ENCODE data around the gene CRISP1. TPM values are rescaled to one million over a fixed set of nuclear protein-coding genes. Genes with fewer than 3 reads are reported as not detected.
"Not testable (repeated sequence)": the region's sequence is repeated elsewhere in the genome, so short reads cannot be mapped to it uniquely, and the experiment has no call there.

CRISP1 gene
- total and polyA plus RNA-seq, 2 experiments from 2014 or later = not detected

GRCh38 chr6:49898904-49899566 is 32.7 kb upstream of the CRISP1 start:
- TF ChIP-seq EZH2 (IDR thresholded peaks at IDR 0.05; ENCODE audit: insufficient read depth, poor library complexity, severe bottlenecking) = no peak
- TF ChIP-seq EZH2phosphoT487 (IDR thresholded peaks at IDR 0.05; ENCODE audit: insufficient read depth, low read depth) = no peak
- Histone ChIP-seq H3K79me2 (ENCODE audit: insufficient read depth) (no peaks in the 10 kb centered on the region), H3K4me1 (ENCODE audit: insufficient read depth) (no peaks in the 10 kb centered on the region), H3K9ac (no peak overlapping the region), H3F3A (ENCODE audit: insufficient read depth) (no peaks in the 10 kb centered on the region), H3K27ac (no peak overlapping the region), H3K4me2 (ENCODE audit: unreplicated experiment) (no peak overlapping the region), H3K4me3 (no peak overlapping the region), H3K9me3 (ENCODE audit: low read depth) (no peaks in the 10 kb centered on the region), H2AFZ (no peak overlapping the region), H3K9me2 (ENCODE audit: insufficient read depth) (no peaks in the 10 kb centered on the region), H3K27me3 (replicated peaks; ENCODE audit: insufficient read depth) (no peaks in the 10 kb centered on the region), H3K36me3 (ENCODE audit: low read depth) (no peaks in the 10 kb centered on the region), H4K20me1 (ENCODE audit: insufficient read depth) (no peaks in the 10 kb centered on the region)
- in situ Hi-C loops (cut with MboI) = no loop called here
- no peak for DNase-seq

DNA sequence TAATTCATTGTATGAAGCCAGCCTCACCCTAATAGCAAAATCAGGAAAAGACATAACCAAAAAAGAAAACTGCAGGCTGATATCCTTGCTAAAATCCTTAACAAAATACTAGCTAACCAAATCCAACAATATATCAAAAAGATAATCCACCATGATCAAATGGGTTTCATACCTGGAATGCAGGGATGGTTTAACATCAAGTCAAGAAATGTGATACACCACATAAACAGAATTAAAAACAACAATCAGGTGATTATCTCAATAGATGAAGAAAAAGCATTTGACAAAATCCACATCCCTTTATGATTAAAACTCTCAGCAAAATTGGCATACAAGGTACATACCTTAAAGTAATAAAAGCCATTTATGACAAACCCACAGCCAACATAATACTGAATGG is 29.2 kb upstream of the CRISP1 start:
- H3K79me2 ChIP-seq (ENCODE audit: insufficient read depth); in situ Hi-C loops (cut with MboI); H3K36me3 ChIP-seq (ENCODE audit: low read depth); H3K9ac ChIP-seq; H3K4me3 ChIP-seq; H3K9me2 ChIP-seq (ENCODE audit: insufficient read depth); H3F3A ChIP-seq (ENCODE audit: insufficient read depth); H3K4me2 ChIP-seq (ENCODE audit: unreplicated experiment); DNase-seq; H3K27ac ChIP-seq; H3K27me3 ChIP-seq (replicated peaks; ENCODE audit: insufficient read depth); H3K4me1 ChIP-seq (ENCODE audit: insufficient read depth); H2AFZ ChIP-seq; H3K9me3 ChIP-seq (ENCODE audit: low read depth); H4K20me1 ChIP-seq (ENCODE audit: insufficient read depth): not testable (repeated sequence)

DNA sequence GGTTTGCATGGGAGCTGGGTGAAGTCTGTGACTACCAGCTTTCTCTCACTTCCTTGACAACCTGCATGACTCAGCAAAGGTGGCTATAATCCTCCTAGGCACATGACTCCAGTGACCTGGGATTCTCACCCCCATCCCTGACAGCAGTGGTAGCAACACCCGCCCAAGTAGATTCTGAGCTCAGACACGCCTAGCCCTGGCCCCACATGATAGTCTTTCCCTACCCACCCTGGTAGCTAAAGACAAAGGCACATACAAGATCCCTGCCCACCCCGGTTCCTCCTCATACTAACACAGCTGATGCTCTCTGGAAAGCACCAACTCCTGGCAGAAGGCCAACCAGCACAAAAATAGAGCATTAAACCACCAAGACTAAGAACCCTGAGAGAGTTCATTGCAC is 25.9 kb upstream of the CRISP1 start:
- H3K4me2 ChIP-seq (ENCODE audit: unreplicated experiment) = no peak overlapping the region
- in situ Hi-C loops (cut with MboI) = no loop called here
- no peaks in the 10 kb centered on the region for H3K4me1 ChIP-seq (ENCODE audit: insufficient read depth)
- H3K9me3 ChIP-seq (ENCODE audit: low read depth) = no peaks in the 10 kb centered on the region
- H3K9ac ChIP-seq = no peak overlapping the region
- WGBS, 2 experiments (ENCODE audit: low coverage in 1 of 2, low lambda C conversion rate in 2 of 2, missing lambda C conversion rate in 2 of 2) = 48 to 50% methylated on average over 3 of the region's 3 CpGs
- no peaks in the 10 kb centered on the region for H3F3A ChIP-seq (ENCODE audit: insufficient read depth)
- H3K9me2 ChIP-seq (ENCODE audit: insufficient read depth) = no peaks in the 10 kb centered on the region
- no peaks in the 10 kb centered on the region for H3K27me3 ChIP-seq (replicated peaks; ENCODE audit: insufficient read depth)
- no peak for TF ChIP-seq EZH2 (IDR thresholded peaks at IDR 0.05; ENCODE audit: insufficient read depth, poor library complexity, severe bottlenecking)
- TF ChIP-seq EZH2phosphoT487 (IDR thresholded peaks at IDR 0.05; ENCODE audit: insufficient read depth, low read depth) = no peak
- H3K36me3 ChIP-seq (ENCODE audit: low read depth) = no peaks in the 10 kb centered on the region
- H4K20me1 ChIP-seq (ENCODE audit: insufficient read depth) = no peaks in the 10 kb centered on the region
- H2AFZ ChIP-seq = no peak overlapping the region
- H3K27ac ChIP-seq = no peak overlapping the region
- no peak overlapping the region for H3K4me3 ChIP-seq
- no peaks in the 10 kb centered on the region for H3K79me2 ChIP-seq (ENCODE audit: insufficient read depth)
- DNase-seq = no peak

- TF ChIP-seq EZH2 (IDR thresholded peaks at IDR 0.05; ENCODE audit: insufficient read depth, poor library complexity, severe bottlenecking) = no peak
- no peaks in the 10 kb centered on the region for H3K9me2 ChIP-seq (ENCODE audit: insufficient read depth)
- H3K4me1 ChIP-seq (ENCODE audit: insufficient read depth) = no peaks in the 10 kb centered on the region
- no peak overlapping the region for H3K27ac ChIP-seq
- DNase-seq = no peak
- H2AFZ ChIP-seq = no peak overlapping the region
- H3K79me2 ChIP-seq (ENCODE audit: insufficient read depth) = no peaks in the 10 kb centered on the region
- no peak overlapping the region for H3K4me3 ChIP-seq
- H3K9ac ChIP-seq = no peak overlapping the region
- no peaks in the 10 kb centered on the region for H4K20me1 ChIP-seq (ENCODE audit: insufficient read depth)
- no peaks in the 10 kb centered on the region for H3K9me3 ChIP-seq (ENCODE audit: low read depth)
- no peak overlapping the region for H3K4me2 ChIP-seq (ENCODE audit: unreplicated experiment)
- 4 to 5% methylated on average over 7 of the region's 7 CpGs for WGBS, 2 experiments (ENCODE audit: low coverage in 1 of 2, low lambda C conversion rate in 2 of 2, missing lambda C conversion rate in 2 of 2)
- H3F3A ChIP-seq (ENCODE audit: insufficient read depth) = no peaks in the 10 kb centered on the region
- in situ Hi-C loops (cut with MboI) = no loop called here
- no peaks in the 10 kb centered on the region for H3K36me3 ChIP-seq (ENCODE audit: low read depth)
- H3K27me3 ChIP-seq (replicated peaks; ENCODE audit: insufficient read depth) = no peaks in the 10 kb centered on the region
These were observed 24.7 kb upstream of the CRISP1 start for GRCh38 chr6:49890988-49891387.

DNA sequence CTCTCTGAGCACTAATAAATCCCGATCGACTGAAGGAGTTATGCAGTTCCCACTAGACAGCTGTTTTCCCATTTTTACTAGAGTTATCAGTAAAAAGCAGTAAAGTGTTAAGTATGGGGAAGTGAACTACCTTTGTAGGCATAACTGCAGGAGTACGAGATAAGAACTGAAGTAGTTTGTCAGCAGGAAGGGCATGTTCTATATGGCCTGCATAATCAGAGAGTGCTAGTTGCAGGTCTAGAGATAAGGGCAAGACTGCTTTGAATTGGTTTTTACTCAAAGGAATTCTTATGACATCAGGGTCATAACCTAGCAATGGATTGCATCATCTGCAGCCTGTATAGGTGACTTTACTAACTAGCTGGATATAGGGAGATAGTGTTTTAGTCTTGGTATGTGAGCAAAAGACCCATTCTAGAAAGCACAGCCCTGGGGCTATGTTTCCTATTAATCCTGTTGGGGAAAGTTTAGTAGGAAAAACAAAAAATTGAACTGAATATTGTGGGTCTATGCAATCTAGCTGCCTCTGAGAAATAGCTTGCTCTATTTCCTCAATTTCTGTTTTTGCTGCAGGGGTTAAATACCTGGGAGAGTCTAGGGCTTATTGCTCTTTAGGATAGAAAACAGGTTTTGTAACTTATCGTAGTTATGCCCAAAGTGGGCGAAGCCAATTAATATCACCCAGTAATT is 22.6 kb upstream of the CRISP1 start:
- H3K4me3 ChIP-seq = no peak overlapping the region
- in situ Hi-C loops (cut with MboI) = no loop called here
- H3K4me1 ChIP-seq (ENCODE audit: insufficient read depth) = no peaks in the 10 kb centered on the region
- H3F3A ChIP-seq (ENCODE audit: insufficient read depth) = no peaks in the 10 kb centered on the region
- WGBS, 2 experiments (ENCODE audit: low coverage in 1 of 2, low lambda C conversion rate in 2 of 2, missing lambda C conversion rate in 2 of 2) = 26 to 32% methylated on average over 5 of the region's 5 CpGs
- no peaks in the 10 kb centered on the region for H3K9me3 ChIP-seq (ENCODE audit: low read depth)
- no peaks in the 10 kb centered on the region for H4K20me1 ChIP-seq (ENCODE audit: insufficient read depth)
- no peak for DNase-seq
- no peaks in the 10 kb centered on the region for H3K27me3 ChIP-seq (replicated peaks; ENCODE audit: insufficient read depth)
- no peak overlapping the region for H2AFZ ChIP-seq
- no peaks in the 10 kb centered on the region for H3K9me2 ChIP-seq (ENCODE audit: insufficient read depth)
- no peaks in the 10 kb centered on the region for H3K79me2 ChIP-seq (ENCODE audit: insufficient read depth)
- no peak overlapping the region for H3K4me2 ChIP-seq (ENCODE audit: unreplicated experiment)
- H3K9ac ChIP-seq = no peak overlapping the region
- TF ChIP-seq EZH2 (IDR thresholded peaks at IDR 0.05; ENCODE audit: insufficient read depth, poor library complexity, severe bottlenecking) = no peak
- TF ChIP-seq EZH2phosphoT487 (IDR thresholded peaks at IDR 0.05; ENCODE audit: insufficient read depth, low read depth) = no peak
- H3K36me3 ChIP-seq (ENCODE audit: low read depth) = no peaks in the 10 kb centered on the region
- no peak overlapping the region for H3K27ac ChIP-seq
